OCI-LY3 (cell line): Measurements from ENCODE around the gene GALT.

ENCODE experiments used
- H2AFZ ChIP-seq: fragments of 200-600, 300-600 bp; shearing (Covaris generic); 2 replicates; pipeline ENCODE4 v1.6.0; 2014; ENCODE audit warnings: antibody characterized with exemption, low read depth, low read length
- H3K27ac ChIP-seq: fragments of 200-600, 300-600 bp; sonication (generic); 2 replicates; pipeline ENCODE4 v1.5.1; 2014; ENCODE audit warnings: mild to moderate bottlenecking, low read length, moderate library complexity, mixed read lengths
- H3K27me3 ChIP-seq: fragments of 200-600, 300-600 bp; sonication (generic); 2 replicates; pipeline ENCODE4 v1.6.1; 2014; ENCODE audit warnings: low read depth, low read length, mixed read lengths
- H3K36me3 ChIP-seq: fragments of 200-600, 300-600 bp; sonication (generic); replicated peaks from 2 replicates; pipeline ENCODE3; 2014; ENCODE audit warnings: low read depth, low read length, mixed read lengths
- H3K4me1 ChIP-seq: fragments of 300-600, 200-600 bp; sonication (generic); 2 replicates; pipeline ENCODE4 v1.6.1; 2014; ENCODE audit warnings: low read length, mixed read lengths
- H3K4me2 ChIP-seq: fragments of 200-600, 300-600 bp; sonication (generic); 2 replicates; pipeline ENCODE4 v1.6.1; 2014; ENCODE audit warnings: low read length, mixed read lengths
- H3K4me3 ChIP-seq: fragments of 300-600, 200-600 bp; sonication (generic); 2 replicates; pipeline ENCODE4 v1.5.1; 2014; ENCODE audit warnings: antibody characterized with exemption, mild to moderate bottlenecking, low read length, moderate library complexity
- H3K79me2 ChIP-seq: fragments of 300-600, 200-600 bp; shearing (Covaris generic); 2 replicates; pipeline ENCODE4 v1.6.1; 2014; ENCODE audit warnings: mild to moderate bottlenecking, low read length, mixed read lengths
- H3K9ac ChIP-seq: fragments of 300-600, 200-600 bp; shearing (Covaris generic); 2 replicates; pipeline ENCODE4 v1.6.0; 2014; ENCODE audit warnings: mild to moderate bottlenecking, low read length, moderate library complexity
- H3K9me3 ChIP-seq: fragments of 200-600, 300-600 bp; shearing (Covaris generic); 2 replicates; pipeline ENCODE4 v1.6.1; 2014; ENCODE audit warnings: low read length, mixed read lengths; ENCODE audit not compliant: insufficient read depth
- H4K20me1 ChIP-seq: fragments of 200-600, 300-600 bp; sonication (generic); 2 replicates; pipeline ENCODE4 v1.6.1; 2016; ENCODE audit warnings: low read length, mixed read lengths; ENCODE audit not compliant: insufficient read depth
- EZH2phosphoT487 ChIP-seq: fragments of 200-600 bp; shearing (Covaris generic); IDR thresholded peaks from 2 replicates; pipeline ENCODE4 v1.6.1; 2018; ENCODE audit warnings: antibody characterized with exemption, mixed run types, low read depth
- TF ChIP-seq, protein P1 (sequence below): fragments of 200-600, 300-600 bp; sonication (generic); IDR thresholded peaks from 2 replicates; pipeline ENCODE4 v1.5.1; 2014; ENCODE audit warnings: antibody characterized with exemption, low read length, low read depth

The GALT gene

DNA sequence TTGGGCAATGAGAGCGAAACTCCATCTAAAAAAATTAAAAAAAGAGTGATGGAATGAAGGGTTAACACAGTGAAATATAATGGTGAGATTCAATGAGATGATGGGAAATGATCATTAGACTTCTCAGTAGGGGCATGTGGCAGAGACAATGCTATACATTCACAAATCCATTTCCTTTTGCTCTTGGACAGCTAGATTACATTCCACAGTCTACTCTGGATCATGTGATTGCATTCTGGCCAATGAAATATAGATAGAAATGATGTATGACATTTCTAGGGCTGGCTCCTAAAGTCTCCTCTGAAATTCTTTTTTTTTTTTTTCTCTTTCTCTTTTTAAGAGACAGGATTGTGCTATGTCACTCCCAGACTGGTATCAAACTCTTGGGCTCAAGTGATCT, 3.8 kb upstream of the GALT start:
- Histone ChIP-seq H3K79me2 (peaks cover 10% of the 10 kb centered on the region), H3K36me3 (peaks cover under 1% of the 10 kb centered on the region), H4K20me1 (peaks cover 1% of the 10 kb centered on the region; the same call in 1 of the 2 replicates), H3K4me2 (no peak overlapping the region), H3K9me3 (no peaks in the 10 kb centered on the region), H3K27me3 (no peaks in the 10 kb centered on the region), H3K4me3 (no peak overlapping the region), H3K9ac (no peak overlapping the region), H3K4me1 (peaks cover 18% of the 10 kb centered on the region), H3K27ac (no peak overlapping the region), H2AFZ (no peak overlapping the region)
- TF ChIP-seq, protein P1, sequence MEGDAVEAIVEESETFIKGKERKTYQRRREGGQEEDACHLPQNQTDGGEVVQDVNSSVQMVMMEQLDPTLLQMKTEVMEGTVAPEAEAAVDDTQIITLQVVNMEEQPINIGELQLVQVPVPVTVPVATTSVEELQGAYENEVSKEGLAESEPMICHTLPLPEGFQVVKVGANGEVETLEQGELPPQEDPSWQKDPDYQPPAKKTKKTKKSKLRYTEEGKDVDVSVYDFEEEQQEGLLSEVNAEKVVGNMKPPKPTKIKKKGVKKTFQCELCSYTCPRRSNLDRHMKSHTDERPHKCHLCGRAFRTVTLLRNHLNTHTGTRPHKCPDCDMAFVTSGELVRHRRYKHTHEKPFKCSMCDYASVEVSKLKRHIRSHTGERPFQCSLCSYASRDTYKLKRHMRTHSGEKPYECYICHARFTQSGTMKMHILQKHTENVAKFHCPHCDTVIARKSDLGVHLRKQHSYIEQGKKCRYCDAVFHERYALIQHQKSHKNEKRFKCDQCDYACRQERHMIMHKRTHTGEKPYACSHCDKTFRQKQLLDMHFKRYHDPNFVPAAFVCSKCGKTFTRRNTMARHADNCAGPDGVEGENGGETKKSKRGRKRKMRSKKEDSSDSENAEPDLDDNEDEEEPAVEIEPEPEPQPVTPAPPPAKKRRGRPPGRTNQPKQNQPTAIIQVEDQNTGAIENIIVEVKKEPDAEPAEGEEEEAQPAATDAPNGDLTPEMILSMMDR = no peak
- TF ChIP-seq EZH2phosphoT487 = no peak

DNA sequence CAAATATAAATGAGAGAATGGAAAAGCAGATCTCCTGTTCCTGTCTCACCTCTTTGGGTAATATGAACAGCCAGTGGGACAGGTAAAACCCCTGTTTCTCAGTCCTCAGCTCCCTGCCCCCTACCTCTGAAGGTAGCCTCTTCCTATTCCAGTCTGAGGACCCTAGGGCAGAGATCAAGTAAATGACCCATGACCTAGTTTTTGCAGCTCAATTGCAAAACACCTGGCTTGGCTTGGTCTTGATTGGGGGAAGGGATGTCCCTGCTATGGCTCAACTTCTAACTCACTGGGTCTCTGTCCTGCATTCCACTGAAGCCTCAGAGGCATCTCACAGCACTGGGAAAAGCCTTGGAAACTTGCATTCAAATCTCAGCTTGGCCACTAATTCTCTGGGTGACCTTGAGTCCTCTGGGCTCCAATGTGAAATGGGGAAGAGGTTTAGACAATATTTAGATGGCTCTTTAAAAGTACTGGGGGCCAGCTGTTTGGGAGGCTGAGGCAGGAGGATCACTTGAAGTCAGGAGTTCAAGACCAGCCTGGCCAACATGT, 1.6 kb upstream of the GALT start:
- Histone ChIP-seq H3K9ac (no peak overlapping the region), H3K27ac (no peak overlapping the region), H3K4me3 (no peak overlapping the region), H3K27me3 (no peaks in the 10 kb centered on the region), H3K79me2 (peaks cover 13% of the 10 kb centered on the region), H3K9me3 (no peaks in the 10 kb centered on the region), H2AFZ (no peak overlapping the region), H4K20me1 (peaks cover 3% of the 10 kb centered on the region; the same call in 1 of the 2 replicates), H3K36me3 (peaks cover 17% of the 10 kb centered on the region), H3K4me1 (peaks cover 13% of the 10 kb centered on the region), H3K4me2 (no peak overlapping the region)
- TF ChIP-seq, protein P1 = no peak
- TF ChIP-seq EZH2phosphoT487 = no peak

DNA sequence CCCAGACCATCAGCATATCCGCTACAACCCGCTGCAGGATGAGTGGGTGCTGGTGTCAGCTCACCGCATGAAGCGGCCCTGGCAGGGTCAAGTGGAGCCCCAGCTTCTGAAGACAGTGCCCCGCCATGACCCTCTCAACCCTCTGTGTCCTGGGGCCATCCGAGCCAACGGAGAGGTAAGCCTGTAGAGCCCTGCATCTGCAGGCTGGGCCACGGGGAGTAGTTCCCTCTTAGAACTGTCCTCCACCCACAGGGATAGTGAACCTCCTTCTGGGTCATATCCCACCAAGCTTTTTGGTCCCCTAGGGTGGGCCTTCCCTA, 569 bp downstream of the GALT start:
- peak overlapping the region; percentile 96 for H3K4me3 ChIP-seq
- H4K20me1 ChIP-seq = peaks cover 3% of the 10 kb centered on the region; the same call in 1 of the 2 replicates
- H3K27ac ChIP-seq = peak overlapping the region; percentile 49; the same call in 1 of the 2 replicates
- no peaks in the 10 kb centered on the region for H3K27me3 ChIP-seq
- H3K4me1 ChIP-seq = peaks cover 13% of the 10 kb centered on the region
- H3K79me2 ChIP-seq = peaks cover 13% of the 10 kb centered on the region
- no peaks in the 10 kb centered on the region for H3K9me3 ChIP-seq
- H3K9ac ChIP-seq = peak overlapping the region; percentile 92
- H2AFZ ChIP-seq = no peak overlapping the region
- H3K36me3 ChIP-seq = peaks cover 19% of the 10 kb centered on the region
- TF ChIP-seq EZH2phosphoT487 = no peak
- TF ChIP-seq, protein P1 = no peak
- peak overlapping the region; percentile 89 for H3K4me2 ChIP-seq

DNA sequence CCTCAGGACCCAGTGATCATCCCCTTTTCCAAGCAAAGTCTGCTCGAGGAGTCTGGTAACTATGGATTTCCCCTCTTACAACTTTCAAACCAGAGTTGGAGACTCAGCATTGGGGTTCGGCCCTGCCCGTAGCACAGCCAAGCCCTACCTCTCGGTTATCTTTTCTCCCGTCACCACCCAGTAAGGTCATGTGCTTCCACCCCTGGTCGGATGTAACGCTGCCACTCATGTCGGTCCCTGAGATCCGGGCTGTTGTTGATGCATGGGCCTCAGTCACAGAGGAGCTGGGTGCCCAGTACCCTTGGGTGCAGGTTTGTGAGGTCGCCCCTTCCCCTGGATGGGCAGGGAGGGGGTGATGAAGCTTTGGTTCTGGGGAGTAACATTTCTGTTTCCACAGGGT, 1.2 kb downstream of the GALT start:
- peaks cover 13% of the 10 kb centered on the region for H3K4me1 ChIP-seq
- TF ChIP-seq, protein P1 = no peak
- H3K27ac ChIP-seq = no peak overlapping the region
- H3K27me3 ChIP-seq = no peaks in the 10 kb centered on the region
- no peak overlapping the region for H2AFZ ChIP-seq
- H3K9ac ChIP-seq = peak overlapping the region; percentile 92; the same call in 1 of the 2 replicates
- peaks cover 3% of the 10 kb centered on the region; the same call in 1 of the 2 replicates for H4K20me1 ChIP-seq
- no peaks in the 10 kb centered on the region for H3K9me3 ChIP-seq
- H3K79me2 ChIP-seq = peaks cover 13% of the 10 kb centered on the region
- peaks cover 19% of the 10 kb centered on the region for H3K36me3 ChIP-seq
- peak overlapping the region; percentile 89 for H3K4me2 ChIP-seq
- H3K4me3 ChIP-seq = peak overlapping the region; percentile 96
